Measurements from ENCODE around the gene MYOM1. TPM values are rescaled to one million over a fixed set of nuclear protein-coding genes. Genes with fewer than 3 reads are reported as not detected.

Gene MYOM1
- total RNA-seq, 3 donors from 2014 or later: 3.1 to 6.9 (median 5.9) TPM

DNA sequence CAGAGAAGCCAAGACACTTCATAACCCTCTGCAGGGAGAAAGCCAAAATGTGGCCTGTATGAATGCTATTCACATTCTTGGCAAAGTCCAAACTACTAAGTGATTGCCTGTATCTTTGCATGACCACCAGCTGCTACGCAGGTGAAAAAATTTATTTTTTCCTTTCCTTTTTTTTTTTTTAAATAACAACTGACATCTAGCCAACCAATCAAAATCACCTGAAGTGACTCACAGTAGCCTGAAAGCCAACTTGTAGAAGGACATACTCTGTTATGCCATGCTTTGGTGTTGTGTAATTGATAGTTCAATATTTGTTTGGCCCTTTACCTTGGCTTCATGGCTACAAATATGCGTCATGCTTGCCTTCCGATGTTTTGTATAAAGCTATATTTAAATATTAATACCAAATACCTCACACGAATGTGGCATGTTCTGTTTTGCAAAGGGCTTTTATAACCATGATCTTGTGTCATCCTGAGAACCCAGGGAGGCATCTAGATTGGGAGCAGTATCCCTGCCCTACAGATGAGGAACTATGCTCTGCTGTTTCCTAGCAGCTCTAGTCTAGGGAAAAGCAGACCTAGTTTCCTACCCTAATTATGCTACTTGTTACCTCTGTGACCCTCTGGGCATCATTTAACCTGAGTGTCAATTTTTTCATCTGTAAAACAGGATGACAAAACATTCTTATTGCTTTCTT, 102.1 kb downstream of the MYOM1 start:
- Histone ChIP-seq H3K27ac (peak overlapping the region in 1 of 2 donors; percentile 9), H3K36me3 (no peaks in the 10 kb centered on the region), H3K27me3 (no peaks in the 10 kb centered on the region), H3K9me3 (no peaks in the 10 kb centered on the region), H3K4me3 (no peak overlapping the region), H3K4me1 (no peaks in the 10 kb centered on the region)
- DNase-seq (ENCODE audit: low spot score in 2 of 2): no peak
- no peak for TF ChIP-seq POLR2A (IDR thresholded peaks at IDR 0.05)
- TF ChIP-seq, protein P1, sequence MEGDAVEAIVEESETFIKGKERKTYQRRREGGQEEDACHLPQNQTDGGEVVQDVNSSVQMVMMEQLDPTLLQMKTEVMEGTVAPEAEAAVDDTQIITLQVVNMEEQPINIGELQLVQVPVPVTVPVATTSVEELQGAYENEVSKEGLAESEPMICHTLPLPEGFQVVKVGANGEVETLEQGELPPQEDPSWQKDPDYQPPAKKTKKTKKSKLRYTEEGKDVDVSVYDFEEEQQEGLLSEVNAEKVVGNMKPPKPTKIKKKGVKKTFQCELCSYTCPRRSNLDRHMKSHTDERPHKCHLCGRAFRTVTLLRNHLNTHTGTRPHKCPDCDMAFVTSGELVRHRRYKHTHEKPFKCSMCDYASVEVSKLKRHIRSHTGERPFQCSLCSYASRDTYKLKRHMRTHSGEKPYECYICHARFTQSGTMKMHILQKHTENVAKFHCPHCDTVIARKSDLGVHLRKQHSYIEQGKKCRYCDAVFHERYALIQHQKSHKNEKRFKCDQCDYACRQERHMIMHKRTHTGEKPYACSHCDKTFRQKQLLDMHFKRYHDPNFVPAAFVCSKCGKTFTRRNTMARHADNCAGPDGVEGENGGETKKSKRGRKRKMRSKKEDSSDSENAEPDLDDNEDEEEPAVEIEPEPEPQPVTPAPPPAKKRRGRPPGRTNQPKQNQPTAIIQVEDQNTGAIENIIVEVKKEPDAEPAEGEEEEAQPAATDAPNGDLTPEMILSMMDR (IDR thresholded peaks at IDR 0.05): no peak
- no peak for TF ChIP-seq POLR2AphosphoS5 (IDR thresholded peaks at IDR 0.05)
- intact Hi-C loops (cut with DNase I; ENCODE audit: low total_unique reads): no loop called here

DNA sequence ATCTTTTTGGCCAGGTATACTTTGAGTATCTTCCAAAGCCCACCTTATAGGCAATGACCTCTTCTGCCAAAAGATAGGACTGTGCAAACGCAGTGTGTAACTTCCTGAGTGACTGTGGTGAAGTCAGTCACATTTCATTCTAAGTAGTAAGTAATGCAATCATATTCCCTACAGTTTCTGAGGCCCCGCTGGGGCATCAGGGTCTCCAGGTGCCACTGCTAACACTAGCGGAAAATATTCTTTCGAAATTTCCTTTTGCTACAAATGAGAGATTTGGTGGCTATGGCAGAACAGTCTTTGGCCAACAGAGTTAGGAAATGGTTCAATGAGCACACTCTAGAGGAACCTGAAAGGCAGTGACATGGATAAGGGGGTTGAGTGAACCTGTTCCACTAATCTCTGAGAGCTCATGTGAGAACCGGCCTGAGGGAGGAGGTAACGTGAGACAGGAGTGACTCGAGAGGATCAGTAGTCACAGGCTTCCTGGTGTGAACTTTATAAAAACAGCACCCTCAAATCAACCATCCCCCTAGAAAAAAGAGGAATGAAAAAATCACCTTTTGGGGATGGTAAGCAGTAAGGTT, 104.2 kb downstream of the MYOM1 start:
- Histone ChIP-seq H3K9me3 (no peaks in the 10 kb centered on the region), H3K4me1 (no peaks in the 10 kb centered on the region), H3K36me3 (no peaks in the 10 kb centered on the region), H3K27ac (no peak overlapping the region), H3K4me3 (no peak overlapping the region), H3K27me3 (no peaks in the 10 kb centered on the region)
- TF ChIP-seq POLR2AphosphoS5 (IDR thresholded peaks at IDR 0.05) (no peak), POLR2A (IDR thresholded peaks at IDR 0.05) (no peak)
- TF ChIP-seq, protein P1 (IDR thresholded peaks at IDR 0.05): no peak
- DNase-seq (ENCODE audit: low spot score in 2 of 2): no peak
- intact Hi-C loops (cut with DNase I; ENCODE audit: low total_unique reads): no loop called here

DNA sequence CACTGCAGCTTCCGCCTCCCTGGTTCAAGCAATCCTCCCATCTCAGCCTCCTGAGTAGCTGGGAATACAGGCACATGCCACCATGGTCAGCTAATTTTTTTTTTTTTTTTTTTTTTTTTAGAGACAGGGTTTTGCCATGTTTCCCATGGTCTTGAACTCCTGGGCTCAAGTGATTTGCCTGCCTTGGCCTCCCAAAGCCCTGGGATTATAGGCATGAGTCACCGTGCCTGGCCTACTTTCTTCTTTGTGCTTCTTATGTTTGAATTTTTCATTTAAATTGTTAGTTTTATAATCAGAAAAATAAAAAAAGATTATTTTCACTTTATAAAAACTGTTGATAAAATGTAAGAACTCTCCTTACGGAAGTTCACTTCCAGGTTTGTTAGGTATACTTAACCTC, 105.3 kb downstream of the MYOM1 start:
- intact Hi-C loops (cut with DNase I; ENCODE audit: low total_unique reads): no loop called here
- no peak overlapping the region for H3K27ac ChIP-seq
- TF ChIP-seq POLR2AphosphoS5 (IDR thresholded peaks at IDR 0.05) (no peak), POLR2A (IDR thresholded peaks at IDR 0.05) (no peak)
- TF ChIP-seq, protein P1 (IDR thresholded peaks at IDR 0.05): no peak
- no peaks in the 10 kb centered on the region for H3K36me3 ChIP-seq
- no peaks in the 10 kb centered on the region for H3K4me1 ChIP-seq
- no peak overlapping the region for H3K4me3 ChIP-seq
- no peaks in the 10 kb centered on the region for H3K27me3 ChIP-seq
- no peak for DNase-seq (ENCODE audit: low spot score in 2 of 2)
- no peaks in the 10 kb centered on the region for H3K9me3 ChIP-seq

DNA sequence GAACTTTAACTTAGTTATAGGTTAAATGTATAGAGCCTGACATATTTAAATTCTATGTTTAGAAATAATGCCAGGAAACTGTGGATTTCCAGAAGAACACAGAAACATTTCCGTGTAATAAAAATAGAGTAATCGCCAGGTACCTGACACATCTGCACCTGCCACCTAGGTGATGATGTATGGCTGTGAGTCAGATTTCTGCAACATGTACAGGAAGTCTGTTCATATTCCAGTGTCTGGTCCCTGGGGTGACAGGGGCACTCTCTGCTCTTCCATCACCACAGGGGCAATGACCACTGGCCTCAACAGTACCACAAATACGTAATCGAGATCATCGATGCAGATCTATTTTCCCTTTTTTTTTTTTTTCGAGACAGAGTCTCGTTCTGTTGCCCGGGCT, 105.7 kb downstream of the MYOM1 start:
- DNase-seq (ENCODE audit: low spot score in 2 of 2): no peak
- H3K27ac ChIP-seq: no peak overlapping the region
- H3K4me1 ChIP-seq: no peaks in the 10 kb centered on the region
- intact Hi-C loops (cut with DNase I; ENCODE audit: low total_unique reads): no loop called here
- no peak for TF ChIP-seq POLR2A (IDR thresholded peaks at IDR 0.05)
- TF ChIP-seq POLR2AphosphoS5 (IDR thresholded peaks at IDR 0.05): no peak
- TF ChIP-seq, protein P1 (IDR thresholded peaks at IDR 0.05): no peak
- no peaks in the 10 kb centered on the region for H3K27me3 ChIP-seq
- H3K4me3 ChIP-seq: no peak overlapping the region
- no peaks in the 10 kb centered on the region for H3K9me3 ChIP-seq
- H3K36me3 ChIP-seq: no peaks in the 10 kb centered on the region

DNA sequence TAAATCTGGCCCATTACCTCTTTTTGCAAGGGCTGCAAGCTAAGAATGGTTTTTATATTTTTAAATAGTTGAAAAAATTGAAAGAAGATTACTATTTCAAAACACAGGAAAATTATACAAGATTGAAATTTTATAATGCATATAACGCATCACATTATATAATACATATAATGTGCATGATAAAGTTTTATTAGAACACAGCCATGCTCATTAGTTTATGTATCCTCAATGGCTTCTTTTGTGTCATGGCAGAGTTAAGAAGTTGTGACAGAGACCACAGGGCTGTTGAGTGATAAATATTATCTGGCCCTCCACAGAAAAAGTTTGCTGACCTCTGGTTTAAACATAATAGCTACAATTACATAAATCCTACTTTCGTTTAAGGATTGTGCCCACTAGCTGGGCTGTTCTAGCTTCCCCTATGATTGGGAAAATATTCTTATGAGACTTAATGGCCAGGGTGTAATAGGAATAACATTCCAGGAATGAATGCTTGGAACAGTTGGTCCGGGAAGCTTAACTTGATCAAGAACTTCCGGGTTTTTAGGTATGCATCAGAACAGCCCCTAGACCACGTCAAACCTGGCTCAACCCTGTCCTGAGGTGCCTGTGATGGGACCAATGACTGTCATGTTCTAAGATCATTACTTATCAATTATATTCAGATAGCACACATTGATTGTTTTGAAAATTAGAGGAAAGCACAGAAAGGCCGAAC, 108.1 kb downstream of the MYOM1 start:
- TF ChIP-seq POLR2AphosphoS5 (IDR thresholded peaks at IDR 0.05): no peak
- TF ChIP-seq, protein P1 (IDR thresholded peaks at IDR 0.05): no peak
- no peak for TF ChIP-seq POLR2A (IDR thresholded peaks at IDR 0.05)
- Histone ChIP-seq H3K4me3 (no peak overlapping the region), H3K27ac (no peak overlapping the region), H3K27me3 (no peaks in the 10 kb centered on the region), H3K36me3 (no peaks in the 10 kb centered on the region), H3K9me3 (no peaks in the 10 kb centered on the region), H3K4me1 (no peaks in the 10 kb centered on the region)
- no peak for DNase-seq (ENCODE audit: low spot score in 2 of 2)
- intact Hi-C loops (cut with DNase I; ENCODE audit: low total_unique reads): no loop called here
